SK-N-MC (cell line): ENCODE results near the gene MST1.

Experiments used
- DNase-seq: peaks from one replicate; pipeline ENCODE4 v3.0.0-alpha.2; 2011; ENCODE audit warnings: low read depth, low spot score
- H3K27ac ChIP-seq: fragments of 200-600 bp; sonication (generic); 2 replicates; pipeline ENCODE4 v1.5.1; 2016; ENCODE audit warnings: mixed run types
- H3K36me3 ChIP-seq: fragments of 200-600 bp; sonication (generic); 2 replicates; pipeline ENCODE4 v1.6.1; 2017; ENCODE audit warnings: antibody characterized with exemption, low read length, mixed read lengths; ENCODE audit not compliant: insufficient read depth
- H3K4me3 ChIP-seq: fragments of 200-600 bp; sonication (generic); 2 replicates; pipeline ENCODE4 v1.5.1; 2016
- H3K9ac ChIP-seq: fragments of 200-600 bp; sonication (generic); 2 replicates; pipeline ENCODE4 v1.8.0; 2017; ENCODE audit warnings: mixed run types, mixed read lengths; ENCODE audit not compliant: insufficient read length
- H3K9me3 ChIP-seq: fragments of 200-600 bp; sonication (generic); 2 replicates; pipeline ENCODE4 v1.6.1; 2017; ENCODE audit warnings: low read depth, mild to moderate bottlenecking, antibody characterized with exemption, low read length, moderate library complexity, mixed read lengths
- EZH2 ChIP-seq: fragments of 200-600 bp; sonication (generic); IDR thresholded peaks from one replicate; pipeline ENCODE4 v1.6.1; 2017; ENCODE audit warnings: antibody characterized with exemption
- FOXP2 ChIP-seq: optimal IDR thresholded peaks from 2 replicates; pipeline ENCODE3; 2011; ENCODE audit warnings: mild to moderate bottlenecking, moderate library complexity; ENCODE audit not compliant: insufficient read depth; ENCODE audit errors: extremely low read length, control extremely low read depth
- POLR2AphosphoS5 ChIP-seq: IDR thresholded peaks from 2 replicates; pipeline ENCODE4 v1.6.1; 2012; ENCODE audit warnings: mild to moderate bottlenecking, low read depth, low read length, borderline replicate concordance

Gene MST1

DNA sequence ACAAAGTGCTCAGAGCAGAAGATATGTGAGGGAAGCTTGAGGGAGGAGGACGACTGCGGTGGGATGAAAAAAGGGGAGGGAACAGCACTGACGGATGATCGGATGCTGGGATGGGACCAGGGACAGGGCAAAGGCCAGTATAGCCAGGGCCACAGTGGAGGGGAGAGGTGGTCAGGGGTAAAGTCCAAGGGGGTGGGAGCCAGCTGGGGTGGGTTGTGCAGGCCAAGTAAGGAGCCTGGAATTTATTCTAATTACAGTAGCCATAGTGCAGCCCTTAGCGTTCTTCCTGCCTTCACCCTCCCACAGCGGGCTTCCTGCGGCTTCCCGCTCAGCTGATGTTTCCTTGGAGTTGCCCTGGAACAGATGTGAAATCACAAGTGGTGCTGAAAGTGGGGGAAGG is 22.7 kb downstream of the MST1 start:
- no peak overlapping the region for H3K9ac ChIP-seq
- no peak for DNase-seq
- TF ChIP-seq FOXP2: no peak
- no peak for TF ChIP-seq EZH2
- TF ChIP-seq POLR2AphosphoS5: no peak

GRCh38 chr3:49665822-49666519 is 23.3 kb downstream of the MST1 start:
- no peak overlapping the region for H3K4me3 ChIP-seq
- no peak overlapping the region for H3K27ac ChIP-seq
- no peak overlapping the region for H3K9ac ChIP-seq
- no peaks in the 10 kb centered on the region for H3K9me3 ChIP-seq
- no peaks in the 10 kb centered on the region for H3K36me3 ChIP-seq
- TF ChIP-seq EZH2: no peak
- TF ChIP-seq POLR2AphosphoS5: no peak
- no peak for TF ChIP-seq FOXP2
- no peak for DNase-seq

More for the DNA sequence above, 22.7 kb downstream of the MST1 start:
- Histone ChIP-seq H3K36me3 (no peaks in the 10 kb centered on the region), H3K9me3 (no peaks in the 10 kb centered on the region), H3K27ac (no peak overlapping the region), H3K4me3 (no peak overlapping the region)

- Histone ChIP-seq H3K4me3 (no peak overlapping the region), H3K9me3 (no peaks in the 10 kb centered on the region), H3K9ac (no peak overlapping the region), H3K36me3 (no peaks in the 10 kb centered on the region), H3K27ac (no peak overlapping the region)
- TF ChIP-seq EZH2: no peak
- no peak for DNase-seq
Measured at GRCh38 chr3:49664300-49664699, 25.0 kb downstream of the MST1 start.

DNA sequence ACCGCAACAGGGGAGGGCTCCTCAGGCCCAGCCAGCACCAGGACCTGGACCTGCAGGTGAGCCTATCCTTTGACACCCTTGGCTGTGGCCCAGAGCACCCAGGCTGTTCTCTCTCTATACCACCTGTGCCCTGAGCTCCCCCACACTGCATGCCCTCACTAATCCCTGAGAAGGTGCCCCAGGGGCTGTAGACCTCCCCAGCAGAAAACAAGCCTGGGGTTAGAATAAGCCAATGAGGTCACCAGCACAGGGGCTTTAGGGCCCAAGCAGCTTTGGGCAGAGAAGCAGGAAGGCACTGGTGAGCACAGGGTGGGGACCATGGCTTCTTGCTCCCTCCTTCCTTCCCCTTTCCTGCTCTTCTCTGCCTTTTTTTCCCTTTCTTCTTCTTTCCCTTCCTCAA is 25.4 kb downstream of the MST1 start:
- no peak for DNase-seq
- no peak for TF ChIP-seq POLR2AphosphoS5
- no peak for TF ChIP-seq FOXP2
- TF ChIP-seq EZH2: no peak
- H3K4me3 ChIP-seq: no peak overlapping the region
- no peak overlapping the region for H3K9ac ChIP-seq
- no peak overlapping the region for H3K27ac ChIP-seq
- H3K36me3 ChIP-seq: no peaks in the 10 kb centered on the region
- no peaks in the 10 kb centered on the region for H3K9me3 ChIP-seq

DNA sequence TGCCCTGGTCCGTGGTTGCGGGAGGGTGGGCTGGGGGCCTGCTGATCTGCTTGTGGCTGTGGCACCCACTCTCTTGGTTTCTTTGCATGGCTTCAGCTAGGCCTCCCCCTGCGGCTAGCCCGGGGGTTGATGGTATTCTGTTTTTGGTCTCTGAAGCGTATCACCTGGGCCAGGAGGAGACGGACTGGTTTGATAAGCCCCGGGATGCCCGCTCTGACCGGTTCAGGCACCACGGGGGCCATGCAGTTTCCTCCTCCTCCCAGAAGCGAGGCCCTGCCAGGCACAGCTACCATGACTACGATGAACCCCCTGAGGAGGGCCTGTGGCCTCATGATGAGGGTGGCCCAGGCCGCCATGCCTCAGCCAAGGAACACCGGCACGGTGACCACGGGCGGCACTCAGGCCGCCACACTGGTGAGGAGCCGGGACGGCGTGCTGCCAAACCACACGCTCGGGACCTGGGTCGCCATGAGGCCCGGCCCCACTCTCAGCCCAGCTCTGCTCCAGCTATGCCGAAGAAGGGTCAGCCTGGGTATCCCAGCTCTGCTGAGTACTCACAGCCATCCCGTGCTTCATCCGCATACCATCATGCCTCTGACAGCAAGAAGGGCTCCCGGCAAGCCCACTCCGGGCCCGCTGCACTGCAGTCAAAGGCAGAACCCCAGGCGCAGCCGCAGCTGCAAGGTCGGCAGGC is 26.4 kb downstream of the MST1 start:
- Histone ChIP-seq H3K9ac (no peak overlapping the region), H3K4me3 (no peak overlapping the region), H3K9me3 (no peaks in the 10 kb centered on the region), H3K36me3 (no peaks in the 10 kb centered on the region), H3K27ac (no peak overlapping the region)
- TF ChIP-seq POLR2AphosphoS5 (no peak), EZH2 (no peak), FOXP2 (no peak)
- DNase-seq: no peak

GRCh38 chr3:49662021-49662420 is 27.3 kb downstream of the MST1 start:
- Histone ChIP-seq H3K4me3 (no peak overlapping the region), H3K36me3 (no peaks in the 10 kb centered on the region), H3K9ac (no peak overlapping the region), H3K9me3 (no peaks in the 10 kb centered on the region), H3K27ac (no peak overlapping the region)
- TF ChIP-seq FOXP2 (no peak), EZH2 (no peak), POLR2AphosphoS5 (no peak)
- no peak for DNase-seq

DNA sequence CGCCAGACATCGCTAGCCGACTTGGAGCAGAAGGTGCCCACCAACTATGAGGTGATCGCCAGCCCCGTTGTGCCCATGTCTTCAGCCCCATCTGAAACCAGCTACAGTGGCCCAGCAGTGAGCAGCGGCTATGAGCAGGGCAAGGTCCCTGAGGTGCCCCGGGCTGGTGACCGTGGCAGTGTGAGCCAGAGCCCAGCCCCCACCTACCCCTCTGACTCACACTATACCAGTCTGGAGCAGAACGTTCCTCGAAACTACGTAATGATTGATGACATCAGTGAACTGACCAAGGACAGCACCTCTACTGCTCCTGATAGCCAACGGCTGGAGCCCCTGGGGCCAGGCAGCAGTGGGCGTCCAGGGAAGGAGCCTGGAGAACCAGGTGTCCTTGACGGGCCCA is 28.0 kb downstream of the MST1 start:
- TF ChIP-seq EZH2: no peak
- no peak for TF ChIP-seq POLR2AphosphoS5
- TF ChIP-seq FOXP2: no peak
- Histone ChIP-seq H3K9me3 (no peaks in the 10 kb centered on the region), H3K27ac (no peak overlapping the region), H3K36me3 (no peaks in the 10 kb centered on the region), H3K4me3 (no peak overlapping the region), H3K9ac (no peak overlapping the region)
- no peak for DNase-seq

DNA sequence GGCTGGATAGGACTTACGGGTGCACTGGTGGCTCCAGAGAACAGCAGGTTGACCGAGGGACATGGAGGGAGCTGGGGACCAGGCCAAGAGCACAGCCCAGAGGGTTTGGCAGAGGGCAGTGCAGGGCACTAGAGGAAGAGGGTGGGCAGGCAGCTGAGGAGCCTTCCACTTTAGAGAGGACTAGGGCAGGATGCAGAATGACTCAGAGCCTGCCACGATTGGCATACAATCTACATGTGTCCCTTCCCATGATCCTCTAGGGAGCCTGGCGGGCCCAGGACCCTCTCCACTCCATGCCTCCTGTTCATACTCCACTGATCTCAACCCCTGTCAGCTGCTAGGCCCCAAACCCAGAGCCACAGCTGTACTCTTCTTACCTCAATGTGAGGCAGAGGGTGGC is 29.5 kb downstream of the MST1 start:
- TF ChIP-seq FOXP2: no peak
- TF ChIP-seq EZH2: no peak
- TF ChIP-seq POLR2AphosphoS5: no peak

DNA sequence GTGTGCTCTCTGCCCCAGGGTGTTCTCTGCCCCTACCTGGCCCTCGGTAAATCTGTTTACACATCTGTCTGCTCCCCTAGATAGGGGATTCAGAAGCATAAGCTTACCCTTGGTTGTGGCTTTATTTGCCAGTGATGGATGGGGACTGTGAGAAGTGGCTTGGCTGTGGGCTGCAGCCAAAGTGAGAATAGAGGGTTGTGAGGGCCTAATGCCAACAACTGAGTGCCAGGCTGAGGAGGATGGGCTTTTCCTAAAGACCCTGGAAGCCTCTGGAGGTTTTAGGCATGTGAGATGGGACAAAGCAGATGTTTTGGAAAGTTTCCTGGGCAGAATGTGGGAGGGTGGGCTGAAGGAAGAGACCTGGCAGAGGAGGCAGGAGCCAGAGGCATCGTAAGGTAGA is 30.6 kb downstream of the MST1 start:
- Histone ChIP-seq H3K27ac (no peak overlapping the region), H3K36me3 (no peaks in the 10 kb centered on the region), H3K9ac (no peak overlapping the region), H3K4me3 (no peak overlapping the region), H3K9me3 (no peaks in the 10 kb centered on the region)
- DNase-seq: no peak
- no peak for TF ChIP-seq EZH2
- TF ChIP-seq FOXP2: no peak

More for the DNA sequence above, 29.5 kb downstream of the MST1 start:
- no peak overlapping the region for H3K4me3 ChIP-seq
- H3K9me3 ChIP-seq: no peaks in the 10 kb centered on the region
- no peak overlapping the region for H3K27ac ChIP-seq
- no peak overlapping the region for H3K9ac ChIP-seq
- no peaks in the 10 kb centered on the region for H3K36me3 ChIP-seq
- DNase-seq: no peak
